HAP-1 (cell line): ENCODE measurements around the gene TTLL12.

ENCODE experiments used
- DNase-seq, 2 experiments: peaks; one replicate each; pipeline ENCODE4 v3.0.0-alpha.2; 2016 to 2020; ENCODE audit warnings: low spot score in 2 of 2
- H3K27me3 ChIP-seq: fragments of 250-450 bp; sonication (Bioruptor Pico); 2 replicates; pipeline ENCODE4 v1.5.1; 2020; ENCODE audit warnings: low read depth, mild to moderate bottlenecking, moderate library complexity
- H3K36me3 ChIP-seq: fragments of 250-450 bp; sonication (Bioruptor Pico); replicated peaks from 2 replicates; pipeline ENCODE4 v1.5.1; 2020; ENCODE audit warnings: mild to moderate bottlenecking
- H3K4me1 ChIP-seq: fragments of 250-450 bp; sonication (Bioruptor Pico); 2 replicates; pipeline ENCODE4 v1.5.1; 2020; ENCODE audit warnings: mild to moderate bottlenecking
- H3K4me3 ChIP-seq: fragments of 250-450 bp; sonication (Bioruptor Pico); 2 replicates; pipeline ENCODE4 v1.5.1; 2020; ENCODE audit warnings: mild to moderate bottlenecking, moderate library complexity
- H3K9me3 ChIP-seq: fragments of 250-450 bp; sonication (Bioruptor Pico); 2 replicates; pipeline ENCODE4 v1.5.1; 2020; ENCODE audit warnings: mild to moderate bottlenecking, moderate library complexity
- in situ Hi-C: fragments of 300-500 bp; cut with MboI; formaldehyde crosslinking; loops from 3 replicates; pipeline ENCODE4 v1.14.3; 2020; ENCODE audit warnings: low sequenced_read_pairs, inconsistent platforms, mixed read lengths

Gene TTLL12

DNA sequence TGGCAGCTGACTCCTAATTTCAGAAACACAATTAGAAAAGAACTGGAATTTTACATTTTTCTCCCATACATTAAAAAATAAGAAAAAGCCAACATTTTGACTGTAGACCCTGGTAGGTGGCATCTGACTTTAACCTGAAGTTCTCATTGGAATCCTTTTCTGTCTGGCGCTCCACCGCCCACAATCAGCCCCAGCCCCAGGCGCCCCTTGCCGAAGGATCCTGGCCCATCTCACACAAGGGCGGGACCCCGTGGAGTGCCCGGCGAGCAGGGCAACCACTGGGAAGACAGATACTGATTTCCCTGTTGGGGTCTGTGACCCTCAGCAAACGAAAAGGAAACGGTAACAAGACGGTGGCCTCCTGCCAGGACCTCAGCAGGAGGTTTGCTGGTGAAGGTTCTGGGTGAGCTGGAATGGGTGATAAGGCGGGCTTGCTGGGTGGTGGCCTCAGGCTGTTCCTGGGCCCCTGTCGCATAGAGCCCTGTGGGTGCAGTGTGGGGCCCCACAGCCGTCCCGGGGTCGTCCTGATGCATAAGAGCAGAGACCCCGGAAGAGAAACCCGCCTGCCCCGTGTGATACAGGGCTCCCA lies 19.8 kb downstream of the TTLL12 start:
- H3K27me3 ChIP-seq, result no peaks in the 10 kb centered on the region
- H3K4me3 ChIP-seq, result no peak overlapping the region
- DNase-seq, result no peak
- H3K9me3 ChIP-seq, result no peaks in the 10 kb centered on the region
- in situ Hi-C loops, result no loop called here
- no peaks in the 10 kb centered on the region for H3K4me1 ChIP-seq
- peaks cover 49% of the 10 kb centered on the region for H3K36me3 ChIP-seq

DNA sequence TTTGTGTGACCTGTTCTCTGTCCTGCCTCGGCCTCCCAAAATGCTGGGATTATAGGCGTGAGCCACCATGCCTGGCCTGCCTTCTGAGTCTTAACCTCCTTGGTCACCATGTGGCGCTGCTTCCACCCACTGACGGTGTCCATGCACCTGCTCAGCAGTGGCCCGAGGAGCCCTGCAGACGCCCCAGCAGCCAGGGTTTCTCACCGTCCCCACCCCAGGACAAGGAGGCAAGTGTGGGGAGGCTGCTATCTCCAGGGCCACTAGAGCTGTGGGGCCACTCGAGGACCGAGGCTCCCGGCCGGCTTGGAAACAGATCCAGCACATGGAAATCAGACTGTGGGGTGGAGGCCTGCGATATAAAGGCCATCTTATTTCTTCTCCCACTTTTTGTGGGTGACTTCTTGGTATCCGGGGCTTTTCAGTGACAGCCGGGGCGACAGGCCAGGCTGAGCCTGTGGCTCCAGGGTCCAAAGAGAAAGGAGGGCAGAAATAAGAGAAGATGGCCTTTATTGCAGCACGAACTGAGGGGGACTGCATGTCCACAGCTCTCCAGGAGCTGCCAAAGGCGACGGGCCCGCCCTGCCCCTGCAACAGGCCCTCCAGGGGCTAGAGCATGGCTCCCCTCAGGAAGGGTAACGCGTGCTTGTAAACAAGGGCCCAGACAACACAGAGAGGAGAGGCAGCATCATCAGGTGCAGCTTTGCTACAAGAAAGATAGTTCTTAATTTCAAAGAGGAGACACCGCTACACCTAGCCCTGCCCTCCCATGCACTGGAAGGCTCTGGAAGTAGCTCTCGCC lies 20.6 kb downstream of the TTLL12 start:
- no peaks in the 10 kb centered on the region for H3K9me3 ChIP-seq
- H3K4me1 ChIP-seq, result no peaks in the 10 kb centered on the region
- DNase-seq, result no peak
- H3K4me3 ChIP-seq, result no peak overlapping the region
- in situ Hi-C loops, result no loop called here
- peaks cover 41% of the 10 kb centered on the region for H3K36me3 ChIP-seq
- no peaks in the 10 kb centered on the region for H3K27me3 ChIP-seq

- no peak overlapping the region for H3K4me3 ChIP-seq
- in situ Hi-C loops, result no loop called here
- peaks cover 26% of the 10 kb centered on the region for H3K36me3 ChIP-seq
- H3K9me3 ChIP-seq, result no peaks in the 10 kb centered on the region
- peak in 1 of 2 experiments; percentile 42 for DNase-seq
- no peaks in the 10 kb centered on the region for H3K27me3 ChIP-seq
- H3K4me1 ChIP-seq, result no peaks in the 10 kb centered on the region
Observed at GRCh38 chr22:43164636-43165035, 22.3 kb downstream of the TTLL12 start.

DNA sequence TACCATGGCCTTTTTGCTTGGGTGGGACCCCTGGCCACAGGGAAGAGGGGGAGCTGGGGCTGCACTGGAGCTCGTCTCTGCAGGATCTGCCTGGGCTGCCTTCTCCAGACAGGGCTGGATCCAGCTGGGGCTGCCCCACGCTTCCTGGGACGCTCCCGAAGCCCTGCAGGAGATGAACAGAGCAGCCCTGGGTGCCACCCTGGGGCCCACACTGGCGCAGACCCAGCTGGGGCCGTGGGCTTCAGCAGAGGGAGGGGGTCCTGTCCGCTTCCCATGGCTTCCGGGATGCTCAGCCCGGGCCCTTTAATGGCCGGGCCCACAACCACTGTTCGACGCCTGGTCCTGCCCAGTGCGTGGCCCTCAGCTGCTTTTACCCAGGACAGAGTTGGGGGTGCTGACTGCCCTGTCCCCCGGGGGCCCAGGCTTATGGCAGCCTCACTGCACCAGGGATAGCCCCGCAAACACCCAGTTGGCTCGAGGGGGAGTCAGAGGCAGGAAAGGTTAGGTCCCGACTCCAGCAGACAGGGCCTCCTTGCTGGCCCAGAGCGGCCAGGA lies 23.6 kb downstream of the TTLL12 start:
- in situ Hi-C loops, result no loop called here
- Histone ChIP-seq H3K4me1 (no peaks in the 10 kb centered on the region), H3K27me3 (no peaks in the 10 kb centered on the region), H3K9me3 (no peaks in the 10 kb centered on the region), H3K36me3 (peaks cover 14% of the 10 kb centered on the region), H3K4me3 (no peak overlapping the region)
- DNase-seq, result no peak

DNA sequence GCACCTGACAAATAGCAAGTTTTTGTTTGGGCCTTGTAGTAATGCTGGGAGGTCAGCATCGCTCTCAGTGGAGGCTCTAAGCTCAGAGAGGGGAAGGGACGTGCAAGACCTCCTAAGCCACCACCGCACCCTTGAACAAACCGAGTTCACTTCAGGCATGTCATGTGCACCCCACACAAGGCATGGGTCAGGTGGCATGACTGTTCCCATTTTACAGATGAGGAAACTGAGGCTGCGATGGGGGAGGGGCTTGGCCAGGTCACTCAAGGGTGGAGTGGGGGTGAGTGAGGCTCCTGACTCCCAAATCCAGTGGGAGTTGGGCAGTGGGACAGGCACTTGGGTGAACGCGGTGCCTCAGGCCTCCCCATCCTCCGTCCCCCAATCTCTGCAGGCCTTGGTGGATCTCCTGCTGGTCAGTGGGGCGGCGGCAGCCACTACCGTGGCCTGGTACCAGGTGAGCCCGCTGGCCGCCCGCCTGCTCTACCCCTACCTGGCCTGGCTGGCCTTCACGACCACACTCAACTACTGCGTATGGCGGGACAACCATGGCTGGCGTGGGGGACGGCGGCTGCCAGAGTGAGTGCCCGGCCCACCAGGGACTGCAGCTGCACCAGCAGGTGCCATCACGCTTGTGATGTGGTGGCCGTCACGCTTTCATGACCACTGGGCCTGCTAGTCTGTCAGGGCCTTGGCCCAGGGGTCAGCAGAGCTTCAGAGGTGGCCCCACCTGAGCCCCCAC lies 24.4 kb downstream of the TTLL12 start:
- H3K27me3 ChIP-seq, result no peaks in the 10 kb centered on the region
- no peak overlapping the region for H3K4me3 ChIP-seq
- H3K36me3 ChIP-seq, result peaks cover 8% of the 10 kb centered on the region
- in situ Hi-C loops, result no loop called here
- no peaks in the 10 kb centered on the region for H3K4me1 ChIP-seq
- DNase-seq, result no peak
- H3K9me3 ChIP-seq, result no peaks in the 10 kb centered on the region

DNA sequence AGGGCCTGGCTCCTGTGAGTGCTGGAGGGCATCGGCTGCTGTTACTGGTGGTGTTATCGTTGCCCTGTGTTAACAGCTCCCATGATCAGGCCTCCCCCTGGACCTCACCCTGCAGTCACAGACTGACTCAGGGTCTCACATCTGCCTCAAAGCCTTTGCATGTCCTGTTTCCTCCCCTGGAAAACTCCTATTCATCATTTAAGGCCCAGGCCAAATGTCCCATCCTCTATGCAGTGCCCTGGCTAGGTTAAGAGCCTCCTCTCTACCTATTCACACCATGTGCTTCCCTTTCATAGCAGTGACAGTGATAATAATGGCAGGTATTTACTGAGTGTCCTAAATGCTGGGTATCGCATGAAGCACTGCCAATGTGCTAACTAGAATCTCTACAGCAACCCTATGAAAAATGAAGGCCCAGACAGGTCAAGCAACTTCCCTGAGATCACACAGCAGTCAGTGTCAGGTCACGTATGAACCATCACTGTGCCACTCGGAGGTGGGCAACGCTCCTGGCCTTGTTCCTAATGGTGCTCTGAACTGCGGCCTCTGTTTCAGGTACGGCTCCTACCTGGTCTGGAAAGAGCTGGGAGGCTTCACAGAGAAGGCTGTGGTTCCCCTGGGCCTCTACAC lies 26.3 kb downstream of the TTLL12 start:
- no peak overlapping the region for H3K4me3 ChIP-seq
- H3K4me1 ChIP-seq, result no peaks in the 10 kb centered on the region
- H3K9me3 ChIP-seq, result no peaks in the 10 kb centered on the region
- H3K27me3 ChIP-seq, result no peaks in the 10 kb centered on the region
- DNase-seq, result no peak
- in situ Hi-C loops, result no loop called here
- peaks cover 9% of the 10 kb centered on the region for H3K36me3 ChIP-seq

- Histone ChIP-seq H3K9me3 (no peaks in the 10 kb centered on the region), H3K4me3 (no peak overlapping the region), H3K27me3 (no peaks in the 10 kb centered on the region), H3K36me3 (peaks cover 9% of the 10 kb centered on the region), H3K4me1 (no peaks in the 10 kb centered on the region)
- in situ Hi-C loops, result no loop called here
- DNase-seq, result peak in 1 of 2 experiments; percentile 61
Observed at GRCh38 chr22:43159484-43160178, 27.3 kb downstream of the TTLL12 start.

- no peak for DNase-seq
- H3K9me3 ChIP-seq, result no peaks in the 10 kb centered on the region
- peaks cover 9% of the 10 kb centered on the region for H3K36me3 ChIP-seq
- no peaks in the 10 kb centered on the region for H3K4me1 ChIP-seq
- no peaks in the 10 kb centered on the region for H3K27me3 ChIP-seq
- in situ Hi-C loops, result no loop called here
- H3K4me3 ChIP-seq, result no peak overlapping the region
Observed at GRCh38 chr22:43158778-43159483, 28.0 kb downstream of the TTLL12 start.

- peaks cover 9% of the 10 kb centered on the region for H3K36me3 ChIP-seq
- in situ Hi-C loops, result no loop called here
- no peak for DNase-seq
- H3K4me3 ChIP-seq, result no peak overlapping the region
- no peaks in the 10 kb centered on the region for H3K4me1 ChIP-seq
- no peaks in the 10 kb centered on the region for H3K9me3 ChIP-seq
- no peaks in the 10 kb centered on the region for H3K27me3 ChIP-seq
Observed at GRCh38 chr22:43157874-43158546, 28.9 kb downstream of the TTLL12 start.

DNA sequence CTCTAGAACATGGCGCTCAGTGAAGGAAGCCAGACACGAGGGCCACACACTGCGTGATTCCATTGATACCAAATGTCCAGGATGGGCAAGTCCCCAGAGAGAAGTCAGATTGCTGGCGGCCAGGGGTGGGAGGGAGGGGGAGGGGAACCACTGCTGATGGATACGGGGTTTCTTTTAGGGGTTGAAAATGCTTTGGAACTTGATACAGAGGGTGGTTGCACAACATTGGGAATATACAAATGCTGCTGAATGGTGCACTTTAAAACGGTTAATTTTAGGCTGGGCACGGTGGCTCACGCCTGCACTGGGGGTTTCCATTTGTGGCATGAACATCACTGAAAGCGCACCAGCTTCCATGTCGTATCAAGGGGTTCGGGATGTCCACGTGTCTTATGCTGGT lies 30.5 kb downstream of the TTLL12 start:
- peaks cover 3% of the 10 kb centered on the region; the same call in 1 of the 2 replicates for H3K36me3 ChIP-seq
- DNase-seq, result no peak
- H3K9me3 ChIP-seq, result no peaks in the 10 kb centered on the region
- no peak overlapping the region for H3K4me3 ChIP-seq
- in situ Hi-C loops, result no loop called here
- H3K4me1 ChIP-seq, result peaks cover 10% of the 10 kb centered on the region
- no peaks in the 10 kb centered on the region for H3K27me3 ChIP-seq

DNA sequence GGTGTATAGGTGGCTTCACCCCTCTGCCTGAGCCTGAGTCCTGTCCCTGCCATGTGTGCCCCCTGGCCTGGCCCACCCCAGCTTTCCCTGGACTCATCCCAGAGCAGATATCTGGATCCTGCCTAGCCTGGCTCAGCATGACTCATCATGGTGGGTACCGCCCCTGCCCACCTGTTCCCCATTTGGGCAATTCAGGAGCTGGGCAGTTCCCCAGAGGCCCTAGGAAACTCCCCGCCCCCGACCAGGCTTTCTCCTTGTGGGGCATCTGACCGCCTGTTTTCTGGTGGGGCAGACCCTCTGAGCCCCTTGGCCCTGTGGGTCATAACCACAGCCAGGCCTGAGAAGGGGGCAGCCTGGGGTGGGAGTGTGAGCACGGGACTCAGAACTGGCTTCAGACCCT lies 31.1 kb downstream of the TTLL12 start:
- no peaks in the 10 kb centered on the region for H3K27me3 ChIP-seq
- no peak overlapping the region for H3K4me3 ChIP-seq
- H3K9me3 ChIP-seq, result no peaks in the 10 kb centered on the region
- in situ Hi-C loops, result no loop called here
- H3K36me3 ChIP-seq, result peaks cover 3% of the 10 kb centered on the region; the same call in 1 of the 2 replicates
- H3K4me1 ChIP-seq, result peaks cover 13% of the 10 kb centered on the region
- no peak for DNase-seq

- in situ Hi-C loops, result no loop called here
- H3K4me1 ChIP-seq, result peaks cover 13% of the 10 kb centered on the region
- H3K4me3 ChIP-seq, result no peak overlapping the region
- 0 out of 2 replicates have a peak, but pooled peaks cover 3% of the 10 kb centered on the region for H3K36me3 ChIP-seq
- no peaks in the 10 kb centered on the region for H3K27me3 ChIP-seq
- H3K9me3 ChIP-seq, result no peaks in the 10 kb centered on the region
- no peak for DNase-seq
Observed at GRCh38 chr22:43154887-43155536, 31.9 kb downstream of the TTLL12 start.
